ENCODE results near the gene MRPL52.
"Not testable (repeated sequence)": the region's sequence is repeated elsewhere in the genome, so short reads cannot be mapped to it uniquely, and the experiment has no call there.

The MRPL52 gene

GRCh38 chr14:22839159-22839779 is 9.6 kb downstream of the MRPL52 start:
- DNase-seq: no peak

GRCh38 chr14:22841311-22841710 is 11.6 kb downstream of the MRPL52 start:
- no peak for DNase-seq

GRCh38 chr14:22841769-22842168 is 12.1 kb downstream of the MRPL52 start:
- no peak for DNase-seq

- no peak for DNase-seq
Measured at GRCh38 chr14:22842211-22843122, 12.8 kb downstream of the MRPL52 start.

- DNase-seq: no peak
Measured at GRCh38 chr14:22843123-22843925, 13.6 kb downstream of the MRPL52 start.

- DNase-seq: no peak
Measured at GRCh38 chr14:22844221-22845102, 14.8 kb downstream of the MRPL52 start.

- no peak for DNase-seq
Measured at GRCh38 chr14:22845103-22845394, 15.4 kb downstream of the MRPL52 start.

- no peak for DNase-seq
Measured at GRCh38 chr14:22845821-22846625, 16.3 kb downstream of the MRPL52 start.

GRCh38 chr14:22846811-22847307 is 17.2 kb downstream of the MRPL52 start:
- DNase-seq: no peak

GRCh38 chr14:22847661-22848341 is 18.1 kb downstream of the MRPL52 start:
- DNase-seq: no peak

- DNase-seq: no peak
Measured at GRCh38 chr14:22848351-22849164, 18.9 kb downstream of the MRPL52 start.

GRCh38 chr14:22849212-22849819 is 19.6 kb downstream of the MRPL52 start:
- no peak for DNase-seq

- no peak for DNase-seq
Measured at GRCh38 chr14:22850944-22851764, 21.5 kb downstream of the MRPL52 start.

GRCh38 chr14:22852178-22852577 is 22.5 kb downstream of the MRPL52 start:
- not testable (repeated sequence) for DNase-seq

GRCh38 chr14:22852599-22852939 is 22.9 kb downstream of the MRPL52 start:
- no peak for DNase-seq

GRCh38 chr14:22852940-22853767 is 23.5 kb downstream of the MRPL52 start:
- DNase-seq: peak; percentile 64

- not testable (repeated sequence) for DNase-seq
Measured at GRCh38 chr14:22854296-22854695, 24.6 kb downstream of the MRPL52 start.
